Endothelial cell of umbilical vein (primary cell): ENCODE measurements around the gene AGBL5.

Experiments used
- POLR2A ChIP-seq: IDR thresholded peaks from 2 replicates; pipeline ENCODE4 v1.6.1; 2012; ENCODE audit warnings: low read depth, mild to moderate bottlenecking, control low read depth, low read length
- POLR2AphosphoS5 ChIP-seq: IDR thresholded peaks from 2 replicates; pipeline ENCODE4 v1.6.1; 2012; ENCODE audit warnings: low read depth, mild to moderate bottlenecking, control low read depth, low read length, moderate library complexity; ENCODE audit not compliant: insufficient read depth
- TF ChIP-seq, protein P1 (sequence below), 2 donors: IDR thresholded peaks; 1 replicate in 1 of 2; 2 replicates in 1 of 2; pipeline ENCODE4 v1.5.1; 2011; ENCODE audit warnings: low read length in 2 of 2, mild to moderate bottlenecking in 2 of 2, moderate library complexity in 2 of 2, control low read depth in 1 of 2, inconsistent platforms in 1 of 2, low read depth in 1 of 2; ENCODE audit not compliant: insufficient read depth in 1 of 2; ENCODE audit errors: extremely low read depth in 1 of 2
- TF ChIP-seq, protein P2 (sequence below): IDR thresholded peaks from 2 replicates; pipeline ENCODE4 v1.6.1; 2011; ENCODE audit not compliant: insufficient read depth, insufficient read length

DNA sequence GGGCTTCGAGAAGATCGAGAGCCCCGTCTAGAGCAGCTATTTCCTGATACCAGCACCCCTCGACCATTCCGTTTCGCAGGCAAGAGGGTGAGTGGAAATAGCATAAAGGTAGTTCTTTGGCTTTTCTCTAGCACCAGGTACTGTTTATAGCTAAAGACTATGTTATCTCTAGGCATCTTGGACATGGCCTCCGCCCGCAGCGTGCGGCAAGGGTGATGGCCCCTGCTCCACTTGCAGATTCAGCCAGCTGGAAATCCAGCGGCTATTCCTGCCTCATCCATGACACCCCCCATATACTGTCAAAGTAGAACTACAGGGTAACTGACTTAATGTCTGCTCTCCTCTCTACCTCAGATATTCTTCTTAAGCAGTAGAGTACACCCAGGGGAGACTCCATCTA, 3.3 kb downstream of the AGBL5 start:
- TF ChIP-seq, protein P1, sequence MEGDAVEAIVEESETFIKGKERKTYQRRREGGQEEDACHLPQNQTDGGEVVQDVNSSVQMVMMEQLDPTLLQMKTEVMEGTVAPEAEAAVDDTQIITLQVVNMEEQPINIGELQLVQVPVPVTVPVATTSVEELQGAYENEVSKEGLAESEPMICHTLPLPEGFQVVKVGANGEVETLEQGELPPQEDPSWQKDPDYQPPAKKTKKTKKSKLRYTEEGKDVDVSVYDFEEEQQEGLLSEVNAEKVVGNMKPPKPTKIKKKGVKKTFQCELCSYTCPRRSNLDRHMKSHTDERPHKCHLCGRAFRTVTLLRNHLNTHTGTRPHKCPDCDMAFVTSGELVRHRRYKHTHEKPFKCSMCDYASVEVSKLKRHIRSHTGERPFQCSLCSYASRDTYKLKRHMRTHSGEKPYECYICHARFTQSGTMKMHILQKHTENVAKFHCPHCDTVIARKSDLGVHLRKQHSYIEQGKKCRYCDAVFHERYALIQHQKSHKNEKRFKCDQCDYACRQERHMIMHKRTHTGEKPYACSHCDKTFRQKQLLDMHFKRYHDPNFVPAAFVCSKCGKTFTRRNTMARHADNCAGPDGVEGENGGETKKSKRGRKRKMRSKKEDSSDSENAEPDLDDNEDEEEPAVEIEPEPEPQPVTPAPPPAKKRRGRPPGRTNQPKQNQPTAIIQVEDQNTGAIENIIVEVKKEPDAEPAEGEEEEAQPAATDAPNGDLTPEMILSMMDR (IDR thresholded peaks at IDR 0.05; ENCODE audit: extremely low read depth in 1 of 2, insufficient read depth in 1 of 2, low read depth in 1 of 2, low read length in 2 of 2): no peak
- no peak for TF ChIP-seq POLR2A
- TF ChIP-seq, protein P2, sequence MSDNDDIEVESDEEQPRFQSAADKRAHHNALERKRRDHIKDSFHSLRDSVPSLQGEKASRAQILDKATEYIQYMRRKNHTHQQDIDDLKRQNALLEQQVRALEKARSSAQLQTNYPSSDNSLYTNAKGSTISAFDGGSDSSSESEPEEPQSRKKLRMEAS: no peak
- TF ChIP-seq POLR2AphosphoS5: no peak
